Psoas muscle (tissue), 8 donors: ENCODE data around the gene MRPL44. TPM values are rescaled to one million over a fixed set of nuclear protein-coding genes. Genes with fewer than 3 reads are reported as not detected.
A peak's percentile ranks its signal among the peaks of the same experiment; 100 is the strongest.

Experiments used
- ATAC-seq, 4 donors: fragments of 200-7000 bp; cut with Tn5 transposase; one replicate each; pipeline ENCODE4 v1.9.1; 2020; ENCODE audit warnings: moderate library complexity in 3 of 4, mild to moderate bottlenecking in 2 of 4
- DNase-seq, 2 donors: peaks; one replicate each; pipeline ENCODE4 v3.0.0-alpha.2; 2020
- H3K27ac ChIP-seq: fragments of 200-600 bp; one replicate; pipeline ENCODE4 v1.8.0; 2022
- H3K27me3 ChIP-seq, 3 donors: fragments of 200-600 bp in 1 of 3; one replicate each; pipeline versions ENCODE4 v1.6.1 to v1.8.0; 2013 to 2022; ENCODE audit warnings: low read length in 2 of 3, mild to moderate bottlenecking in 2 of 3, moderate library complexity in 1 of 3; ENCODE audit not compliant: insufficient read depth in 3 of 3
- H3K36me3 ChIP-seq, 2 donors: fragments of 200-600 bp in 1 of 2; one replicate each; pipeline versions ENCODE4 v1.6.1 to v1.8.0; 2013 to 2022; ENCODE audit warnings: low read depth in 1 of 2, mild to moderate bottlenecking in 1 of 2, moderate library complexity in 1 of 2; ENCODE audit not compliant: insufficient read depth in 1 of 2
- H3K4me1 ChIP-seq: fragments of 200-600 bp; one replicate; pipeline ENCODE4 v1.8.0; 2022
- H3K4me3 ChIP-seq: fragments of 200-600 bp; one replicate; pipeline ENCODE4 v1.8.0; 2022; ENCODE audit warnings: mild to moderate bottlenecking
- H3K9me3 ChIP-seq: fragments of 200-600 bp; one replicate; pipeline ENCODE4 v1.8.0; 2022
- CTCF ChIP-seq: fragments of 200-600 bp; IDR thresholded peaks from one replicate; pipeline ENCODE4 v1.8.0; 2022; ENCODE audit warnings: antibody characterized with exemption
- WGBS, 3 donors: extraction: QIAGEN DNeasy Blood & Tissue Kit; methylation state at CpG; one replicate each; pipeline versions ENCODE4 v1.1.6 to v1.1.7; 2013; 5-methylcytosine and 5-hydroxymethylcytosine counted together
- intact Hi-C, 2 donors: fragments of 100-400 bp; cut with DNase I; formaldehyde crosslinking; loops; one replicate each; pipeline versions ENCODE4 v1.11.0 to v1.14.2; 2022
- polyA plus RNA-seq, 3 donors: library from polyadenylated mRNA; stranded (reverse); fragments of 200-250 nt; gene quantifications; one replicate each; pipeline ENCODE4 v1.2.3, GENCODE V29; 2013
- total RNA-seq, 4 donors: library from RNA; stranded (reverse); fragmentation: NEBNext Ultra II Directional in 2 of 4; extraction: Animal tissue kit (Norgen Biotek cat#: 25700) in 2 of 4; gene quantifications; one replicate each; pipeline versions ENCODE4 v1.2.1 to v1.2.4, GENCODE V29; 2021 to 2023
- donor health status: healthy with polysubstance abuse.
- donor health status: DM: no; HTN: no; CAD: no; lungs with moderate emphysema.
- donor health status: Bipolar disorder and iron deficiency.
- donor health status: healthy.
- donor health status: DM: yes; HTN: yes; CAD: no.
- donor health status: DM: no; HTN: no; CAD: no.
- donor health status: DM: no; HTN: no; CAD: no.
- donor health status: DM: yes; HTN: yes; CAD: no.

MRPL44 gene
- total and polyA plus RNA-seq, 7 donors = 26.3 to 48.4 (median 28.3) TPM

- TF ChIP-seq CTCF = no peak
- Histone ChIP-seq H3K27ac (no peak overlapping the region), H3K27me3 (no peaks in the 10 kb centered on the region), H3K9me3 (no peaks in the 10 kb centered on the region), H3K36me3 (peaks cover 2 to 41% of the 10 kb centered on the region in 2 donors), H3K4me3 (no peak overlapping the region), H3K4me1 (peaks cover 17% of the 10 kb centered on the region)
- DNase-seq (no peak), ATAC-seq (no peak)
- intact Hi-C loops = no loop called here
- WGBS, 3 donors = 88 to 93% (median 90%) methylated on average over 3 of the region's 3 CpGs
Measured at GRCh38 chr2:223915071-223915470, 42.2 kb upstream of the MRPL44 start.

GRCh38 chr2:223916181-223916920, 40.9 kb upstream of the MRPL44 start:
- no peak for ATAC-seq
- Histone ChIP-seq H3K4me3 (no peak overlapping the region), H3K9me3 (no peaks in the 10 kb centered on the region), H3K36me3 (peaks cover 2 to 33% of the 10 kb centered on the region in 2 donors), H3K27ac (no peak overlapping the region), H3K4me1 (peaks cover 12% of the 10 kb centered on the region), H3K27me3 (no peaks in the 10 kb centered on the region)
- DNase-seq = no peak
- intact Hi-C loops = no loop called here
- 94 to 96% (median 95%) methylated on average over 8 of the region's 8 CpGs for WGBS, 3 donors
- no peak for TF ChIP-seq CTCF

DNA sequence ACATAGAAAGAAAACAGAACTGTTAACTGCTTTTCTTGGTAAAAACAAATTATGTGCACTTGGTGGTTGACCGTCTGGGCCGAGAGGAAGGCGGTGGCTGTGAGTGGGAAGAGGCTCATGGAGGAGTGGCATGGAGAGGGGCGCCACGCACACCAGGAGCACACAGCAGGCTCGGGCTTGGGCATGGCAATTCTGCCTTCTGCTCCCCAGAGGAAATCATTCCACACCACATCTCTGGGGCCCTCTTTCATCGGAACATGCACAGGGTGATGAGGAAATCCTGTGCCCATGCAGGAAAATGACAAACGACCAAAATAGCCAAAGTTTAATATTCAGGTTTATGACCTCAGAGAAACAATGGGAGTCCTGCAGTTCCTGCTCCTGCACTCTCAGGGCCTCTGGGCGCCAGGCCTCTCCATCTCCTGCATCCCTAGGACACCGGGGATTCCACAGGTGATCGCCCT, 38.6 kb upstream of the MRPL44 start:
- TF ChIP-seq CTCF = no peak
- H3K27ac ChIP-seq = no peak overlapping the region
- H3K4me1 ChIP-seq = peaks cover 23% of the 10 kb centered on the region
- peaks cover 0 to 31% of the 10 kb centered on the region in 2 donors for H3K36me3 ChIP-seq
- no peak overlapping the region for H3K4me3 ChIP-seq
- H3K9me3 ChIP-seq = no peaks in the 10 kb centered on the region
- H3K27me3 ChIP-seq = no peaks in the 10 kb centered on the region
- DNase-seq (no peak), ATAC-seq (peak in 2 of 4 donors; percentile 6)
- WGBS, 3 donors = 63 to 82% (median 79%) methylated on average over 11 of the region's 11 CpGs
- intact Hi-C loops = no loop called here

- H3K9me3 ChIP-seq = no peaks in the 10 kb centered on the region
- DNase-seq = no peak
- H3K4me1 ChIP-seq = peaks cover 23% of the 10 kb centered on the region
- peaks cover 0 to 28% of the 10 kb centered on the region in 2 donors for H3K36me3 ChIP-seq
- 93 to 96% (median 94%) methylated on average over 4 of the region's 4 CpGs for WGBS, 3 donors
- intact Hi-C loops = no loop called here
- no peak overlapping the region for H3K27ac ChIP-seq
- H3K27me3 ChIP-seq = no peaks in the 10 kb centered on the region
- H3K4me3 ChIP-seq = no peak overlapping the region
- ATAC-seq = no peak
- no peak for TF ChIP-seq CTCF
Measured at GRCh38 chr2:223920109-223920508, 37.2 kb upstream of the MRPL44 start.

DNA sequence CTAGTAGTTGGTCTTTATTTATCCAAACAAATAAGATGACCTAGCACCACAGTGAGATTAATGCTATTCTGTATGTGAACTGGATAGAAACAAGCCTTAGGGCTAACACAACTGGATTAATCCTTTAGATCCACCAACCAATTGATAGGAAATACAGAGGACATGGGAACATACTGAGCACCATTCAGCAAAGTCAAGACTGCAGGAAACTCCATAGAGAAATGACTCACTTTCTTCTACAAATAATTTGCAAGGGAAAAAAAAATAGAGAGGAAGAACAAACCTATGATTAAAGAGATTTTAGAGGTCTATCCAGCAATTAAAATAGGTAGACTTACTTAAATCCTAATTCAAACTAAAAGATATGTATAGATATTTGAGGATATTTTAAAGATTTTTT, 36.1 kb upstream of the MRPL44 start:
- ATAC-seq (no peak), DNase-seq (no peak)
- no peak for TF ChIP-seq CTCF
- H3K4me3 ChIP-seq = no peak overlapping the region
- intact Hi-C loops = no loop called here
- no peak overlapping the region for H3K27ac ChIP-seq
- H3K9me3 ChIP-seq = no peaks in the 10 kb centered on the region
- no peaks in the 10 kb centered on the region for H3K27me3 ChIP-seq
- peaks cover 0 to 17% of the 10 kb centered on the region in 2 donors for H3K36me3 ChIP-seq
- peaks cover 23% of the 10 kb centered on the region for H3K4me1 ChIP-seq
